Measurements from ENCODE around the gene OTUD1. TPM values are rescaled to one million over a fixed set of nuclear protein-coding genes. Genes with fewer than 3 reads are reported as not detected.

The OTUD1 gene
- total RNA-seq, 1 experiment from 2014 or later, result 5.7 TPM

GRCh38 chr10:23472181-23472580 lies 33.3 kb downstream of the OTUD1 start (continued):
- TF ChIP-seq REST (IDR thresholded peaks at IDR 0.05; ENCODE audit: low read depth) (no peak), CEBPB (IDR thresholded peaks at IDR 0.05; ENCODE audit: low read depth) (no peak), JUND (IDR thresholded peaks at IDR 0.05) (no peak), TCF7L2 (IDR thresholded peaks at IDR 0.05; ENCODE audit: borderline replicate concordance, extremely low read depth, insufficient read depth, insufficient read length) (no peak), FOSL1 (IDR thresholded peaks at IDR 0.05; ENCODE audit: low read depth) (no peak), SIN3A (IDR thresholded peaks at IDR 0.05; ENCODE audit: low read depth) (no peak), ZNF274 (IDR thresholded peaks at IDR 0.05; ENCODE audit: low read depth, low read length) (no peak)

GRCh38 chr10:23474081-23474480 lies 35.2 kb downstream of the OTUD1 start:
- Histone ChIP-seq H3K27ac (ENCODE audit: low read depth, low read length) (no peak overlapping the region), H3K27me3 (ENCODE audit: insufficient read depth, low read length) (peaks cover 17% of the 10 kb centered on the region), H3K4me3 (replicated peaks in 1 of 2; ENCODE audit: low read depth in 1 of 2, low read length in 2 of 2) (no peak overlapping the region), H3K79me2 (ENCODE audit: insufficient read depth, low read length) (no peaks in the 10 kb centered on the region), H3K4me2 (ENCODE audit: low read length) (no peak overlapping the region), H3K4me1 (ENCODE audit: control insufficient read depth in 1 of 2, insufficient read depth in 2 of 2, low read length in 2 of 2) (no peaks in the 10 kb centered on the region), H3K36me3 (ENCODE audit: control insufficient read depth in 1 of 2, insufficient read depth in 2 of 2, low read length in 2 of 2) (no peaks in the 10 kb centered on the region), H4K20me1 (ENCODE audit: insufficient read depth) (no peaks in the 10 kb centered on the region), H2AFZ (ENCODE audit: low read depth, low read length, poor library complexity, severe bottlenecking) (no peak overlapping the region), H3K9me3 (ENCODE audit: control insufficient read depth in 1 of 2, insufficient read depth in 1 of 2, low read depth in 1 of 2, low read length in 2 of 2) (no peaks in the 10 kb centered on the region), H3K9ac (ENCODE audit: low read length) (no peak overlapping the region), H3K9me2 (ENCODE audit: insufficient read depth) (no peaks in the 10 kb centered on the region)
- intact Hi-C loops (cut with micrococcal nuclease), result no loop called here
- POLR2A ChIA-PET, result no interaction called here
- no TSS peak for BruUV-seq (replicated peaks)
- TF ChIP-seq CBX3 (IDR thresholded peaks at IDR 0.05; ENCODE audit: low read depth) (no peak), RAD21 (IDR thresholded peaks at IDR 0.05; ENCODE audit: low read depth) (no peak), EZH2phosphoT487 (IDR thresholded peaks at IDR 0.05; ENCODE audit: borderline replicate concordance) (no peak), CTCF (IDR thresholded peaks at IDR 0.05 in 2 of 3, conservative IDR thresholded peaks at IDR 0.05 in 1 of 3; ENCODE audit: borderline replicate concordance in 1 of 3, insufficient read depth in 1 of 3, low read depth in 2 of 3, low read length in 2 of 3) (no peak), EGR1 (IDR thresholded peaks at IDR 0.05; ENCODE audit: low read depth) (no peak), SRF (IDR thresholded peaks at IDR 0.05; ENCODE audit: low read depth) (no peak), ZBTB33 (IDR thresholded peaks at IDR 0.05; ENCODE audit: extremely low read depth, insufficient replicate concordance, low read length) (no peak)
- no peak for ATAC-seq
- no peak for DNase-seq (ENCODE audit: low read depth, low spot score)
- RAD21 ChIA-PET (ENCODE audit: low non-redundant PET in 1 of 2, low total read pairs in 2 of 2, uncharacterized antibody in 2 of 2, unreplicated experiment in 2 of 2), result no interaction called here
- CTCF ChIA-PET, result no interaction called here
